COR-L47 (cell line): ENCODE measurements around the gene NRG3.
"Not testable (repeated sequence)": the region's sequence is repeated elsewhere in the genome, so short reads cannot be mapped to it uniquely, and the experiment has no call there.

Experiments
- DNase-seq: peaks from one replicate; lab custom pipeline; 2025; lab: John Stamatoyannopoulos, UW

NRG3 gene

DNA sequence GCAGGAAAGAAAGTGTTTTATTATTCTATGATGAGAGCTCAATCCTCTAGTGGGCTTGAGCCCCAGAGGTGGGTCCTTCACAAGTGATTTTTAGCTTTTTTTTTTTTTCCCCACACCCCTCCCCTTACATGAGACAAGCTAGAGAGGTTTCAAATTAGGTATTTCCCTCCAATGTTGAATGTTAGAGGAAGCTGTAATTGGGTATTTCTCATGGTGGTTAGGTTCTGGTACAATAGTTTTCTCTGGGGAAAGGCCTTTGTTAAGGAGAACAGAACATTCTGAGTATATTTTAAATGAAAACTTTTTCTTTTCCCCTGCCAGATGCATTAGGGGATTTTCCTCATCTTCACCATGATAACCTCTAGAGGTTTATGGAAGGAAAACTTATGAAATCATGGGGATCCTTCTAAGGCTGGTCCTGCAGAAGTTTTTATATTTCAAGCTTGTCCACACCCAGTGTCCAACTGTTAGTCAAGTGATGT, 1039.7 kb downstream of the NRG3 start:
- no peak for DNase-seq

- DNase-seq, result no peak
These were observed 1041.9 kb downstream of the NRG3 start for GRCh38 chr10:82916941-82917340.

GRCh38 chr10:82918022-82918421, 1043.0 kb downstream of the NRG3 start:
- no peak for DNase-seq

DNA sequence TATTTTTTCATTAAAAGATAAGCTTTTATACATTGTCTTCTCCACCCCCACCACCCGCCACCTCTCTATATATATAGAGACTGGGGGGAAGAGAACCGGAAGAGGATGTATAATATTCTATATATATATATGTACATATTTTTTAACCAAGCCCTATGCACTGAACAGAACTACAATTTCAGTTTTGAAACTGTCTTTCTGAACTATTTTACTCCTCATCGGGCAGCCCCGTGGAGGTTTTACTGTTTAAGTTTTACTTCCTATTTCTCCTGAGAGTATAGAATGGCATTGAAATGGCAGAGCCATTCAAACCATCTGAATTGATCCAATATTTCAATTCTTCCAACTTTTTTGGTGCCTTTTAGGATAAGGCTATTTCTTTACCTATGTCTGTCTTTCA, 1047.1 kb downstream of the NRG3 start:
- no peak for DNase-seq

- no peak for DNase-seq
These were observed 1047.8 kb downstream of the NRG3 start for GRCh38 chr10:82922755-82923154.

DNA sequence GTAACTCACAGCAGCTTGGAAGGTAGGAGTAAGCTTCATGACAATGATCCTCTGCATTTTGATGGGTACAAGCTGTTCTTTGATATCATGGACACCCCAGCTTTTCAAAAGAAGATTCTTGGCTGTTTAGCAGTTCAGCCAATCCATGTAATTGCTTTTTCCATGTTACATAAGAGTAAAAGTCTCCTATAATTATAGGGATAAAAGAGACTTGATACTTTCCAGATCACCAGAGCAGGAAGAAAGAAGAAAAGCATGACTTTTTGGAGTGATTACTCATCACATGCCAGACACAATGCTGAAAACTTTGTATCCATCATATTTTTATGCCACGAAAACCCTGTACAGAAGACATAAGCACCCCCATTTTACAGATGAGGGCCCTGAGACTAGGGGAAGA, 1049.7 kb downstream of the NRG3 start:
- DNase-seq, result no peak

DNA sequence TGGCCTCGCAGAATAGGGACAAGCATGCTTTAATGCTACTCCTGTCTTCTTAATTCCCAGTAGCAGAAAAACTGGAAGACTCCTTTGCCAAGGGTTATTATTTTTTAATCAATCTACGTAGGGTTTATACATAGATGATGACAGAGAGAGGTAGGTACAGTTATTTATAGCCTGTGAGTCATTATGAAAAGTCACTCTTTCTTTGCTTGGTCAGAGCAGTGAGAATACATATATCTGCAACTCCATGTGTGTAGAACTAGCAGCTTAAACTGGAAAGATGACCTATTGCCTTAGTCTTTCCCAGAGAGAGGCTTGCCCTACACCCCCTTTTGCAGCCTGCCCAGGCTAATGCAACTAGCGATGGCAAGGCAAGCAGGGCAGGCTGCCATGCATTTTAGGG, 1050.6 kb downstream of the NRG3 start:
- DNase-seq, result no peak

- DNase-seq, result no peak
These were observed 1057.5 kb downstream of the NRG3 start for GRCh38 chr10:82932451-82932850.

GRCh38 chr10:82934429-82934828, 1059.4 kb downstream of the NRG3 start:
- DNase-seq, result no peak

GRCh38 chr10:82934947-82935346, 1060.0 kb downstream of the NRG3 start:
- DNase-seq, result no peak

DNA sequence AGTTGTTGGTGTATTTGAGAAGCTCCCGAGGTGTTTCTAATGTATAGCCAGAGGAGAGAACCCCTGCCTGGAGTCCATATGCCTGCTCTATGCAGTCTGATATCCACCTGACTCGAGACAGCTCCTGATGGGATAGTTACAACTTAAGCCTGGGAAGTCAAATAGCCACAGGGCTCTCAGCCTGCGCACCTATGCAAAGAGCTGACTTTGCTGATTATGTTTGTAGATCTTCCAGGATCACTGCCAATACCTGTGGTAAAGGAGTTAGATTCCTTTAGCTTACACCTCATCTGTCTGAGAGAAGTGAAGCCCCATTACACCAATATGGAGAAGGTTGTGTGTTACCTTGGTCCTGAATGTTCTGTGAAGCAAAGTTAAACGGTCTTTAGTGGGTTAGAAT, 1063.3 kb downstream of the NRG3 start:
- no peak for DNase-seq

DNA sequence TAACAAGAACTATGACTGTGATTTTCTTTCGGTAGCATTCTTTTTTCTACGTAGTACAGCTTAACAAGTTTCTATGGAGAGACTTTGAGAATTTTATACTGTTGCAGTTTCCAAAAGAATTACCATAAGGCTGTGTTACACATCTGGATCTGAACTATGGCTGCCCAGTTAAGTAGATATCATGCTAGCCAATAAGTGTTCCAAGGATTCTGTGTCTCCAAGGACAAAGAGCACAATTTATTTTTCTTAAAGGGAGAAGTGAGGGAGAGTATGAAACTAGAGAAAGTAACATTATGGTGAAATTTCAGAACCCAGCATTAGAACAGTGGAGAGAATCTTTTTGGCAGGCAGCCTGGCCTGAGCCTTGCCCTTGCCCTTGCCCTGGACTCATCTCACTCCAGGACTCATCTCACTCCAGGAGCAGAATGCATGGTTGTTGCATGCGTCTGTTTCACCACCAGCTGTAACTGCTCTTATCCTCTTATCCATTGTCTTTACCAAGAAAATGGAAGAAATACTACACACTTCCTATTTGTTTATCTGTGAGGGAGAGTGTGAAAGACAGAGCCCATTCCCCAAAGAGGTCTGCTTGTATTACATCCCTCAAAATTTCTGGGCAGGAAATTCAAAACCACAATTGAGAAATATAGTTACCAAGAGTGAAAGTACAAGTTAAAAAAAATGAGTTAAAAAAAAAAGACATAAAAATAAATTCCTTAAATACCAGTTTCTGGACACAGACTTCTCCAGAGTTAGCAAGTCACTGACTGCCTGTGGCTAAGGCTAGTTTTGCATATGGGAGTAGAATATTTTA, 1067.5 kb downstream of the NRG3 start:
- no peak for DNase-seq

- no peak for DNase-seq
These were observed 1068.1 kb downstream of the NRG3 start for GRCh38 chr10:82943142-82943541.

GRCh38 chr10:82949816-82950575, 1075.0 kb downstream of the NRG3 start:
- no peak for DNase-seq

- no peak for DNase-seq
These were observed 1078.3 kb downstream of the NRG3 start for GRCh38 chr10:82953331-82953730.

GRCh38 chr10:82953909-82954308, 1078.9 kb downstream of the NRG3 start:
- no peak for DNase-seq

- not testable (repeated sequence) for DNase-seq
These were observed 1085.5 kb downstream of the NRG3 start for GRCh38 chr10:82960421-82961060.

- DNase-seq, result no peak
These were observed 1086.9 kb downstream of the NRG3 start for GRCh38 chr10:82961864-82962263.

DNA sequence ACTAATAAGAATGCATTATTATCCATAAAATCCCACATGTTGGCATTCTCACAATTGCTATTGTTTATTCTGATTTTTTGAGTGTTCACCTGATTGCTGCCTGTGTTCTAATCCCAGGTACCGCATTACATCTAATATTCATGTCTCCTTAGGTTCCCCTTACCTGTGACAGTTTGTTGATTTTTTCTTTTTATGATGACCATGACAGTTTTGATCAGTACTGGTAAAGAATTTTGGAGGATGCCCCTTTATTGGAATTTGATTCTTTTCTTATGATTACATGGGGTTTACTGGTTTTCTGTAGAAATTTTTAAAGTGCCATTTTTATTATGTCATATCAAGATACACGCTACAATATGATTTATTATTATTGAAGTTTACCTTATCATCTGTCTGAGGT, 1091.1 kb downstream of the NRG3 start:
- DNase-seq, result no peak

DNA sequence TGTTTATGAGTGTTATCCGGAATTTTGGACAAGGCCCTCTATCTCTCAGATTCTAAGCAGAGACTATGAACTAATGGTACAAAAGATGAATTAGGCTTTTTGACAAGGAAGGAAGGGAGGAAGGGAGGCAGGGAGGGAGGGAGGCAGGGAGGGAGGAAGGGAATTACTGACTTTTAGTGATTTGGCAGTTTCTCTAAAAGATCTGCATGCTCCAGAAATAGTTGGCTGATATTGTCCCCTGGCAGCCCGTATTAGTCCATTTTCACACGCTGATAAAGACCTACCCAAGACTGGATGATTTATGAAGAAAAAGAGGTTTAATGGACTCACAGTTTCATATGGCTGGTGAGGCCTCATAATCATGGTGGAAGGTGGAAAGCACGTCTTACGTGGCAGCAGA, 1093.5 kb downstream of the NRG3 start:
- no peak for DNase-seq

DNA sequence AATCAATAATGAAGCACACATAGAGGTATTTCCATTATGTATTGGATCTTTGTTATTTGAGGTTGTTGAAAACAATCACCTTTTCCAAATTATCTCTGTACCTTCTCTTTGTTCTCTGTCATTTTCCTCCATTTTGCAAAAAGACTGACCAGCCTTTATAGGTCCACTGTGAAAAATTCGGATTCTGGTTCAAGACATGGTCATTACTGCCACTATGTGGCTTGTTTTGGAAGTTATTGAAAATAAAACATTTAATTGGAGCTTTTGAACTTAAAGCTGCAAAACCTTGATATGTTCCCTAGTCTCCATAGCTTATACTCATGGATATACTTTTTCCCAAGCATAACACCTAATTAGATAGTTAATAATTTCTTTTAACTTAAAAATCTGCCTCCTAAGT, 1094.4 kb downstream of the NRG3 start:
- no peak for DNase-seq

- DNase-seq, result no peak
These were observed 1105.3 kb downstream of the NRG3 start for GRCh38 chr10:82980321-82980720.
